GM19372 (cell line): ENCODE measurements around the gene ENAH.

Experiments used
- ATAC-seq: cut with Tn5 transposase; IDR thresholded peaks from one replicate; pipeline ENCODE4 v1.9.1; 2021; ENCODE audit warnings: mild to moderate bottlenecking, low read depth, moderate library complexity; ENCODE audit not compliant: unreplicated experiment

Gene ENAH

DNA sequence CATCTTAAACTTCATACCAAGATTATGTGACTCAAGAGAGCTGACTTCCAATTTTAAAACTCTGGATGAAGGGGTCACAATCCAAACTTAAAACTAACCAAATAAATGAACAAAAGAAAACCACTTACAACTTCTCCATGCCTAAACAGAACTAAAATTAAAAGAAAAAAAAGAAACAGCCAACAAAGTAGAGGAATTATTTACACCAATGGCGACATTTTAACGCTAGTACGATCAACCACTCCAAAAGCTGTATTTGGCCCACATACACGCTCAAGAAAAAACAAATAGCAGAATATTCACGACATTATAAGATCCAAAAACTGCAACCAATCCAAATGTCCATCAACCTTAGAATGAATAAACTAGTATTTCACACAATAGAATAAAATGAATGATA lies 42.4 kb downstream of the ENAH start:
- ATAC-seq = no peak

GRCh38 chr1:225608014-225608796 lies 44.7 kb downstream of the ENAH start:
- no peak for ATAC-seq

DNA sequence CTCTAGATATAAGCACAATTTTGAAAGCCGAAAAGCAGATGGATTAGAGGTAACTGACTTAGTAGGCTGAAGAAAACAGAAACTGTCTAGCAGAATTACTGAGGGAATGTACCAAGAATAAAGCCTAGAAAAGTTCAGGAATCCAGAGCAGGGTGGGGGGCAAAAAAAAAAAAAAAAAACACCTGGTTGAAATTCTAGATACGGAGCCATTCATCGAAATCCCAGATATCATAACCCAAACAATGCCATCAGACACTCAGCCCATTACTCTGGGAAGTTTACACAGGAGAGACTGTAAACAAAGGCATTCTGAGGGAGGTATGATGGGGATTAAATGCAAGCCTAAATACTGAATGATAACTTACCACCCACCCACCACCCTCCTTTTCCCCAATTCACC lies 45.6 kb downstream of the ENAH start:
- ATAC-seq = no peak

- no peak for ATAC-seq
Measured at GRCh38 chr1:225603538-225604354, 49.2 kb downstream of the ENAH start.

DNA sequence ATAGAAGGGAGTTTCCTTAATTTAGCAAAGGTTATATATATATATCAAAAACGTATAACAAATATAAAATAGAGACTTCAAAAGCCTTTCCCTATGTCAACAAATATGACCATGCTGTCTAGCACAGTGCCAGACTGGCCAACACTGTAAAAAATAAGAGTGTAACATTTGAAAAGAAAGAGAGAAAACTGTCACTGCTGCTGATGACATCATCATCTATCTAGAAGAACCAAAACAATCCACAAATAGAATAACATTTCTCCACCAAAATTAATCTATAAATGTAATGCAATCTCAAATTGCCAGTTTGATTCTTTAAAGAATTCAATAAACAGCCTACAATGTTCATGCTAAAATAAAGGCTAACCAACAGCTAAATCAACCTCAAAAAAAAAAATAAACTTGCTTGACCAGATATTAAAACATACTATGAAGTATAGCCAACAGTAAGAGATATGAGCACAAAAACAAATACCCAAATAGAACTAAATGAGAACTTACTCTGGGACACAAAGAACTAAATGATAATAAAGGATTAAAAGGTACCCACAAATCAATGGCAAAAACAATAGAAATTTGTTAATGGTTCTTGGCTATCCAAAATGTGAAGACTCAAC lies 50.2 kb downstream of the ENAH start:
- no peak for ATAC-seq

DNA sequence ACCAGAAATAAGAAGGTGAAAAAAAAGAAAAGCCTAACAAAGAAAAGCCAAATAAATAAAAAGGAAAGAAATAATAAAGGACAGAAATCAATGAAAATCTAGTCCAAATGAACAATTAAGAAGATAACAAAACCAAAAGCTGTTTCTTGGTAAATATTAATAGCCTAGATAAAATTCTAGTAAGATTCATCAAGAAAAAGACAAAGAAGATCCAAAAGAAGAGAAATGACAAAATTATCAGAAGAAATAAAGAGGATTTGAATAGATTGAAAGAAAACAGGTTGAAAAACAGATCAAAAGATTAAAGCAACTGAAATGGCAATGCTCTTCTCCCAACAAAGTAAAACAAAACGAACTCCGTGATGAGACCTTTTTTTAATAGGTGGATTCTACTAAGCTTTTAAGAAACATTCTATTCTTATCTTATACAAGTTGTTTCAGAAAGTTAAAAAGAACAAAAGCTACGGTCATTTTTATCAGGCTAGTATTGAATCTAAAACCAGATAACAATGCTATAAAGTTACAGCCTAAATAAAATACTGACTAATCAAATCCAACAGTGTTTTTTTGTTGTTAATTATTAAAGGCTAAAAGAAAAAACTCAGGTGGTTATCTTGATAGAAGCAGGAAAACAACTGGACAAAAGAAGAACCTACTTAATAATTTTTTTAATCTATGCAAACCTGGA lies 50.9 kb downstream of the ENAH start:
- ATAC-seq = no peak

GRCh38 chr1:225598847-225599246 lies 54.1 kb downstream of the ENAH start:
- ATAC-seq = no peak

GRCh38 chr1:225597926-225598575 lies 54.9 kb downstream of the ENAH start:
- no peak for ATAC-seq

- ATAC-seq = no peak
Measured at GRCh38 chr1:225596736-225597135, 56.2 kb downstream of the ENAH start.

DNA sequence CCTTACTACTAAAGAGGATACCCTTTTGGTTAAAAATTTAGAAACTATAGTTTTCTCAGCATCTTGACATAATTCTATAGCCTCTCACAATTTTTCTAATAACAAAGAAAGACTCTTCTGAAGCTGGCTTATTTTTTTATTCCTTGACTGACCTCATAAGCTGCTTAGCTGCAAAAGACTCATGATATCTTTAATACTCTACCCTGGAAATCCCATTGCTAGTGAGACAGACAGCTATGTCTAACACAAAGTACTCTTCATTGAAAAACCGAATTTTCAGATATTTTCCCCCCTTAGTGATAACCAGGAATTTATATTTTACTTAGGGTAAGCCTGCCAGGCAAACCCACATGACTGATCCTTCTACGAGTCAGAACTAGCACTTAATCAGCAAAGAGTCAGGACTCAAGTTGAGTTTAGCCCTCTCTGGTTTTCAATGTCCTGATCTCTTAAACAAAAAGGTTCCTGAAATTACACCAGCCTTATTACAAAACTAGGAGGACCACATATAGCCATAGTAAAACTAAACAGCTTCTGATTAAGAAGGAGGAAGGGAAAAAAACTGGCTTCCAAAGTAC lies 56.9 kb downstream of the ENAH start:
- ATAC-seq = no peak

DNA sequence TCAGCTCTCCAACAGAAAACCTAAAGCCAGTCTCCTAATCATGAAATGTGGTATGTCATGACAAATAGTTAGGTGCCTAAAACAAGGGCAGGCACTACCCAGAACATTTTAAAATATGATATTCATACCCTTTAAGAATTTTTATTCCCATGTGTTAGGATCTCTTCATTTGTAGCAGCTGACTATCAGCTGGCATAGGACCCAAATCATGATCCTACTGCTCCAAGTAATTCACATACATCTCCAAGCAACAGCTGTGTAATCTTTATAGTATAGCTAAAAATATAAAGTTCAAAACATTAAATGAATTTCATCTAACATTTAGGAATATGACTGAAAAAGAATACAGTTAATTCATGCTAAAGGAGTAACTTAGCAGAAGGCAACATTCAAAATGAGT lies 57.5 kb downstream of the ENAH start:
- ATAC-seq = no peak

- ATAC-seq = no peak
Measured at GRCh38 chr1:225593414-225593813, 59.5 kb downstream of the ENAH start.

DNA sequence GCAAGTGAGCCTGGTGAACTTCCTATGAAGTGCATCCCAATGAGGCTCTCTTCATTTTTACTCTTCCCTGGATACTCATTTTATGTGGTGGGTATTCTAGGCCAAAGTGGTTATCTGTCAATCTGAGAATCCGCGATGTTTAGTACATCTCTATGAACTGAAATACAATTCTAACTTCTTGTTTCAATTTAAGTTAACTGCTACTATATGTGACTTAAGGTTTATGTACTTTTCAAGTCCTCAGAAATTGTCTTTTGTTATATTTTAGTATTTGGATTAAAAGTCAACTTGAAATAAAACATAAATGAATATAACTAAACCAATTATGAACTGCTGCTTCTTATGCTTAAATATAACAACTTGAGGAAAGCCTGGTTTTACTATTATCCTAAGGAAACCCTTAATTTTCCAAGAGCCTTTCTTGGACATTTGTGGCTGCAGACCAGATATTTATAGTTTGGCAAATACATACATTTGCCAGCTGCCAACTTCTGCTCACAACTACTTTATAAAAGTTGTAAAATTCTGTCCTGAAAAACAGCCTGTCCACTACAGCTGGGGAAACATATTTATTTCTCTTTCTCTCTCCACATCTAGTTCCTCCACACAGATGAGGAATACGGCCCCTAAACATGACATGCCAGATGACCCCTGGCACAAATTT lies 60.4 kb downstream of the ENAH start:
- ATAC-seq = no peak

GRCh38 chr1:225587310-225587709 lies 65.6 kb downstream of the ENAH start:
- ATAC-seq = no peak

GRCh38 chr1:225581186-225581585 lies 71.7 kb downstream of the ENAH start:
- no peak for ATAC-seq

GRCh38 chr1:225580238-225581099 lies 72.5 kb downstream of the ENAH start:
- ATAC-seq = no peak

DNA sequence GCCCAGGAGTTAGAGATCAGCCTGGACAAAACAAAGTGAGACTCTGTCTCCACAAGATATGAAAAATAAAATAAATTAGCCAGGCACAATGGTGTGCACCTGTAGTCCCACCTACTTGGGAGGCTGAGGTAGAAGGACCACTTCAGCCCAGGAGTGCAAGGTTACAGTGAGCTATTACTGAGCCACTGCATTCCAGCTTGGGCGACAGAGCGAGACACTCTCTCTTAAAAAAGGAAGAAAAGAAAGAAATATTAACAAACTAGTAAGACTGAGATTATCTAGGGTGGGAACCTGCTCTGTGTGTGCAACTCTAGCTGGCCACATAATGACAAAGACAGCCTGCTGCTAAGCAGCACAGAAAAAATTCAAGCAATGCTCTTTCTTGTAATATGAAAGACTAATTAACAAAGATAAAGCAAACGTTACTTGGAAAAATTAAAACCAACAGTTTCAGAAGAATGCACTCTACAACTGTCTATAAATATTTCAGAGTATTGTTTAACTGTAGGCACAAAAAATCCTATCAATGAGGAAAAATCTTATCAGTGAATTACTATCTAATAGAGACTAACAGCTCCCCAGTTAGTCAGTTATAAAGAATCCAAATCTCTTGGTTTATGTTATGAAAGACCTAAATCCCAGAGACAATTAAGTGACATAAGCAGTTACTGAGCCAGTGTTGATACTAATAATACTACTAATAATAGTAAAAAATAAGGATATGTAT lies 74.5 kb downstream of the ENAH start:
- no peak for ATAC-seq

- ATAC-seq = no peak
Measured at GRCh38 chr1:225577241-225577640, 75.7 kb downstream of the ENAH start.
